H1 (cell line): ENCODE results near the gene NUP85. TPM values are rescaled to one million over a fixed set of nuclear protein-coding genes. Genes with fewer than 3 reads are reported as not detected.

Experiments used
- BCL11A ChIP-seq, 2 experiments: IDR thresholded peaks; one replicate each; pipeline ENCODE4 v1.6.1; 2011; ENCODE audit warnings: low read depth in 2 of 2, low read length in 2 of 2, mild to moderate bottlenecking in 2 of 2
- CBX8 ChIP-seq: fragments of 300-800, 300-1000 bp; sonication (generic); IDR thresholded peaks from 2 replicates; pipeline ENCODE4 v1.7.1; 2016; ENCODE audit warnings: low read depth, low read length, borderline replicate concordance
- EZH2 ChIP-seq: fragments of 200-600 bp; sonication (generic); IDR thresholded peaks from 2 replicates; pipeline ENCODE4 v1.7.1; 2012; ENCODE audit warnings: low read depth, mild to moderate bottlenecking, moderate library complexity, low read length, inconsistent platforms; ENCODE audit not compliant: severe bottlenecking
- GTF2F1 ChIP-seq: IDR thresholded peaks from 2 replicates; pipeline ENCODE4 v1.6.1; 2012; ENCODE audit warnings: low read depth, low read length, improper control_type of control experiment, borderline replicate concordance
- POU5F1 ChIP-seq: IDR thresholded peaks from 2 replicates; pipeline ENCODE4 v1.6.1; 2011; ENCODE audit warnings: low read depth, mild to moderate bottlenecking, low read length, moderate library complexity
- SAP30 ChIP-seq: fragments of 300-600 bp; sonication (generic); IDR thresholded peaks from 2 replicates; pipeline ENCODE4 v1.7.1; 2012; ENCODE audit warnings: low read length, moderate library complexity, mild to moderate bottlenecking, inconsistent platforms; ENCODE audit not compliant: insufficient read depth, insufficient replicate concordance
- YY1 ChIP-seq: IDR thresholded peaks from 2 replicates; pipeline ENCODE4 v1.6.1; 2011; ENCODE audit warnings: low read depth, mild to moderate bottlenecking, low read length
- polyA plus RNA-seq, 7 experiments: library from polyadenylated mRNA; depleted of rRNA in 3 of 7; stranded (reverse) in 5 of 7; unstranded in 2 of 7; fragments of >200 nt in 5 of 7; fragments of 200-250 nt in 2 of 7; gene quantifications; 1 replicate in 5 of 7; 2 replicates in 1 of 7; 4 replicates in 1 of 7; pipeline versions ENCODE4 v1.2.1 to v1.2.3, GENCODE V29; 2011 to 2013; ENCODE audit warnings: missing spikeins in 2 of 7, mixed read lengths in 2 of 7
- total RNA-seq: library from RNA; stranded (reverse); fragmentation: NEBNext Ultra II Directional; extraction: Animal tissue kit (Norgen Biotek cat#: 25700); gene quantifications from 2 replicates; pipeline ENCODE4 v1.2.1, GENCODE V29; 2021
- TF ChIP-seq, protein P1 (sequence below): fragments of 300-600 bp; sonication (generic); IDR thresholded peaks from 2 replicates; pipeline ENCODE4 v1.7.1; 2012; ENCODE audit warnings: low read length, moderate library complexity, mild to moderate bottlenecking, inconsistent platforms; ENCODE audit not compliant: insufficient replicate concordance

NUP85 gene
- total and polyA plus RNA-seq, 2 of the 8 experiments (the other 6 are each of a cell fraction or from before 2014, with no cell fraction given), result 98.5 to 154 TPM

DNA sequence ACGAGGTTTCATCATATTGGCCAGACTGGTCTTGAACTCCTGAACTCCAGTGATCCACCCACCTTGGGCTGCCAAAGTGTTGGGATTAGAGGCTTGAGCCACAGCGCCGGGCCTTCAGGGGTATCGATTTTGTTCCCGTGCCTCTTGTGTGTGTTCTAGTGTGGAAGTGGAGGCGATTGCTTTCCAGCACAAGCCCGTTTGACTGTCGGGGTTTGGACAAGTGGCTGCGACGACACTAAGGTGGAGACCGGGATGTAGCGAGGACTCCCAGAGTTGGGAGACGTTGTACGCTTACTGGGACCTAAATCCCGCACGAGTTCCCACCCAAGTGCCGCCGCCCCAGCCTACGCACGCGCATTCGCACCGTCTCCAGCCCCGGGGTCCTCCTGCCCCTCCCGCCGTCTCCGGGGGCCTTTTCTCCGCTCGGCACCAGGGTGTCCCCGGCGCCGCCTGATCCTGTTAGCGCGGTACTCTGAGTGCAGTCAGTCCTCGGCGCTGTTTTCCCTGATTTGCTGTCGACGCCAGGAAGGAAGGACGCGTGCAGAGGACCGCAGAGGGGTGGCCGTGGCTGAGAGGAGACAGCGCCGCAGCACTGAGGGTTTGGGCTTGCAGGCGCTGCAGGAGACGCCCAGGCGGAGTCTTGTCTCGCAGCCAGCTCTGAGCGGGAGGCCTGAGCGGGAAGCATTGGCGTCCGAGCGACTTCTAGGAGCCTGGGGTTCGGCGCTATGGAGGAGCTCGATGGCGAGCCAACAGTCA, at the start of gene NUP85 (continued):
- TF ChIP-seq, protein P1, sequence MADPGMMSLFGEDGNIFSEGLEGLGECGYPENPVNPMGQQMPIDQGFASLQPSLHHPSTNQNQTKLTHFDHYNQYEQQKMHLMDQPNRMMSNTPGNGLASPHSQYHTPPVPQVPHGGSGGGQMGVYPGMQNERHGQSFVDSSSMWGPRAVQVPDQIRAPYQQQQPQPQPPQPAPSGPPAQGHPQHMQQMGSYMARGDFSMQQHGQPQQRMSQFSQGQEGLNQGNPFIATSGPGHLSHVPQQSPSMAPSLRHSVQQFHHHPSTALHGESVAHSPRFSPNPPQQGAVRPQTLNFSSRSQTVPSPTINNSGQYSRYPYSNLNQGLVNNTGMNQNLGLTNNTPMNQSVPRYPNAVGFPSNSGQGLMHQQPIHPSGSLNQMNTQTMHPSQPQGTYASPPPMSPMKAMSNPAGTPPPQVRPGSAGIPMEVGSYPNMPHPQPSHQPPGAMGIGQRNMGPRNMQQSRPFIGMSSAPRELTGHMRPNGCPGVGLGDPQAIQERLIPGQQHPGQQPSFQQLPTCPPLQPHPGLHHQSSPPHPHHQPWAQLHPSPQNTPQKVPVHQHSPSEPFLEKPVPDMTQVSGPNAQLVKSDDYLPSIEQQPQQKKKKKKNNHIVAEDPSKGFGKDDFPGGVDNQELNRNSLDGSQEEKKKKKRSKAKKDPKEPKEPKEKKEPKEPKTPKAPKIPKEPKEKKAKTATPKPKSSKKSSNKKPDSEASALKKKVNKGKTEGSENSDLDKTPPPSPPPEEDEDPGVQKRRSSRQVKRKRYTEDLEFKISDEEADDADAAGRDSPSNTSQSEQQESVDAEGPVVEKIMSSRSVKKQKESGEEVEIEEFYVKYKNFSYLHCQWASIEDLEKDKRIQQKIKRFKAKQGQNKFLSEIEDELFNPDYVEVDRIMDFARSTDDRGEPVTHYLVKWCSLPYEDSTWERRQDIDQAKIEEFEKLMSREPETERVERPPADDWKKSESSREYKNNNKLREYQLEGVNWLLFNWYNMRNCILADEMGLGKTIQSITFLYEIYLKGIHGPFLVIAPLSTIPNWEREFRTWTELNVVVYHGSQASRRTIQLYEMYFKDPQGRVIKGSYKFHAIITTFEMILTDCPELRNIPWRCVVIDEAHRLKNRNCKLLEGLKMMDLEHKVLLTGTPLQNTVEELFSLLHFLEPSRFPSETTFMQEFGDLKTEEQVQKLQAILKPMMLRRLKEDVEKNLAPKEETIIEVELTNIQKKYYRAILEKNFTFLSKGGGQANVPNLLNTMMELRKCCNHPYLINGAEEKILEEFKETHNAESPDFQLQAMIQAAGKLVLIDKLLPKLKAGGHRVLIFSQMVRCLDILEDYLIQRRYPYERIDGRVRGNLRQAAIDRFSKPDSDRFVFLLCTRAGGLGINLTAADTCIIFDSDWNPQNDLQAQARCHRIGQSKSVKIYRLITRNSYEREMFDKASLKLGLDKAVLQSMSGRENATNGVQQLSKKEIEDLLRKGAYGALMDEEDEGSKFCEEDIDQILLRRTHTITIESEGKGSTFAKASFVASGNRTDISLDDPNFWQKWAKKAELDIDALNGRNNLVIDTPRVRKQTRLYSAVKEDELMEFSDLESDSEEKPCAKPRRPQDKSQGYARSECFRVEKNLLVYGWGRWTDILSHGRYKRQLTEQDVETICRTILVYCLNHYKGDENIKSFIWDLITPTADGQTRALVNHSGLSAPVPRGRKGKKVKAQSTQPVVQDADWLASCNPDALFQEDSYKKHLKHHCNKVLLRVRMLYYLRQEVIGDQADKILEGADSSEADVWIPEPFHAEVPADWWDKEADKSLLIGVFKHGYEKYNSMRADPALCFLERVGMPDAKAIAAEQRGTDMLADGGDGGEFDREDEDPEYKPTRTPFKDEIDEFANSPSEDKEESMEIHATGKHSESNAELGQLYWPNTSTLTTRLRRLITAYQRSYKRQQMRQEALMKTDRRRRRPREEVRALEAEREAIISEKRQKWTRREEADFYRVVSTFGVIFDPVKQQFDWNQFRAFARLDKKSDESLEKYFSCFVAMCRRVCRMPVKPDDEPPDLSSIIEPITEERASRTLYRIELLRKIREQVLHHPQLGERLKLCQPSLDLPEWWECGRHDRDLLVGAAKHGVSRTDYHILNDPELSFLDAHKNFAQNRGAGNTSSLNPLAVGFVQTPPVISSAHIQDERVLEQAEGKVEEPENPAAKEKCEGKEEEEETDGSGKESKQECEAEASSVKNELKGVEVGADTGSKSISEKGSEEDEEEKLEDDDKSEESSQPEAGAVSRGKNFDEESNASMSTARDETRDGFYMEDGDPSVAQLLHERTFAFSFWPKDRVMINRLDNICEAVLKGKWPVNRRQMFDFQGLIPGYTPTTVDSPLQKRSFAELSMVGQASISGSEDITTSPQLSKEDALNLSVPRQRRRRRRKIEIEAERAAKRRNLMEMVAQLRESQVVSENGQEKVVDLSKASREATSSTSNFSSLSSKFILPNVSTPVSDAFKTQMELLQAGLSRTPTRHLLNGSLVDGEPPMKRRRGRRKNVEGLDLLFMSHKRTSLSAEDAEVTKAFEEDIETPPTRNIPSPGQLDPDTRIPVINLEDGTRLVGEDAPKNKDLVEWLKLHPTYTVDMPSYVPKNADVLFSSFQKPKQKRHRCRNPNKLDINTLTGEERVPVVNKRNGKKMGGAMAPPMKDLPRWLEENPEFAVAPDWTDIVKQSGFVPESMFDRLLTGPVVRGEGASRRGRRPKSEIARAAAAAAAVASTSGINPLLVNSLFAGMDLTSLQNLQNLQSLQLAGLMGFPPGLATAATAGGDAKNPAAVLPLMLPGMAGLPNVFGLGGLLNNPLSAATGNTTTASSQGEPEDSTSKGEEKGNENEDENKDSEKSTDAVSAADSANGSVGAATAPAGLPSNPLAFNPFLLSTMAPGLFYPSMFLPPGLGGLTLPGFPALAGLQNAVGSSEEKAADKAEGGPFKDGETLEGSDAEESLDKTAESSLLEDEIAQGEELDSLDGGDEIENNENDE, result no peak
- TF ChIP-seq SAP30 (no peak), BCL11A (IDR thresholded peaks at IDR 0.05; ENCODE audit: low read depth in 2 of 2, low read length in 2 of 2) (no peak), GTF2F1 (peak; percentile 78; the same call in 1 of the 2 replicates), CBX8 (no peak), POU5F1 (no peak), EZH2 (no peak), YY1 (no peak)
